GM12878 (cell line): ENCODE data around the gene INSRR. TPM values are rescaled to one million over a fixed set of nuclear protein-coding genes. Genes with fewer than 3 reads are reported as not detected.

ENCODE experiments used
- ATAC-seq: fragments of 200-7000 bp; cut with Tn5 transposase; 3 replicates; pipeline ENCODE4 v1.9.1; 2020; ENCODE audit warnings: mild to moderate bottlenecking, moderate library complexity
- BruUV-seq: library from RNA; stranded (reverse); fragments of 400-500 nt; replicated peaks from 2 replicates; lab custom pipeline; 2021; lab: Mats Ljungman, UMichigan
- CTCF ChIA-PET: fragments of 300-600 bp; sonication (Branson Sonifier 250); formaldehyde crosslinking; extraction: SDS; loops from one replicate; lab custom pipeline; 2021; ENCODE audit warnings: inconsistent platforms; lab: Yijun Ruan, JAX
- POLR2A ChIA-PET: fragments of 350-600 bp; formaldehyde crosslinking; extraction: SDS; loops from one replicate; lab custom pipeline; 2021; ENCODE audit warnings: inconsistent platforms; lab: Charles Lee
- RAD21 ChIA-PET: fragments of 300-600 bp; sonication (Branson Sonifier 250); formaldehyde crosslinking; loops from one replicate; lab custom pipeline; 2023; ENCODE audit warnings: antibody characterized with exemption; ENCODE audit not compliant: unreplicated experiment; lab: Charles Lee
- SMC1A ChIA-PET: fragments of 300-600 bp; sonication (Branson Sonifier 250); formaldehyde crosslinking; loops from one replicate; lab custom pipeline; 2023; ENCODE audit not compliant: unreplicated experiment, uncharacterized antibody; lab: Charles Lee
- DNase-seq: peaks from one replicate; pipeline ENCODE4 v3.0.0-alpha.2; 2011; ENCODE audit warnings: low read depth, low spot score
- FAIRE-seq: peaks from 3 replicates; lab custom pipeline; 2011; peaks lifted over from hg19 to GRCh38; lab: Jason Lieb, UNC
- H2AFZ ChIP-seq: 2 replicates; pipeline ENCODE4 v1.6.0; 2011; ENCODE audit warnings: low read depth, low read length, control low read depth; ENCODE audit not compliant: control insufficient read depth
- H3K27ac ChIP-seq: 2 replicates; pipeline ENCODE4 v1.5.1; 2011; ENCODE audit warnings: control low read depth; ENCODE audit not compliant: control insufficient read depth, insufficient read depth
- H3K27me3 ChIP-seq, 2 experiments: replicated peaks in 1 of 2; 2 replicates each; pipeline versions ENCODE4 v1.6.0 to v1.6.1; 2011; ENCODE audit warnings: low read length in 1 of 2; ENCODE audit not compliant: control insufficient read depth in 2 of 2, insufficient read depth in 2 of 2
- H3K36me3 ChIP-seq, 2 experiments: 2 replicates each; pipeline ENCODE4 v1.5.1; 2011; ENCODE audit warnings: low read length in 1 of 2; ENCODE audit not compliant: control insufficient read depth in 2 of 2, insufficient read depth in 2 of 2
- H3K4me1 ChIP-seq: 2 replicates; pipeline ENCODE4 v1.6.1; 2011; ENCODE audit warnings: mild to moderate bottlenecking, low read length, moderate library complexity, mixed read lengths; ENCODE audit not compliant: control insufficient read depth, insufficient read depth
- H3K4me2 ChIP-seq: 2 replicates; pipeline ENCODE4 v1.6.0; 2011; ENCODE audit warnings: control low read depth; ENCODE audit not compliant: control insufficient read depth, insufficient read depth
- H3K4me3 ChIP-seq: fragments of 200-600 bp; sonication (generic); 2 replicates; pipeline ENCODE4 v1.5.1; 2016
- H3K79me2 ChIP-seq: 2 replicates; pipeline ENCODE4 v1.6.0; 2011; ENCODE audit warnings: low read length; ENCODE audit not compliant: control insufficient read depth, insufficient read depth
- H3K9ac ChIP-seq: 2 replicates; pipeline ENCODE4 v1.8.0; 2011; ENCODE audit warnings: low read length, control low read depth, mixed read lengths; ENCODE audit not compliant: control insufficient read depth, insufficient read depth
- H3K9me3 ChIP-seq: replicated peaks from 3 replicates; pipeline ENCODE4 v1.5.1; 2011; ENCODE audit warnings: mild to moderate bottlenecking, low read length; ENCODE audit not compliant: control insufficient read depth, insufficient read depth
- H4K20me1 ChIP-seq: 2 replicates; pipeline ENCODE4 v1.6.0; 2011; ENCODE audit not compliant: control insufficient read depth, insufficient read depth
- BACH1 ChIP-seq: fragments of 450-650 bp; IDR thresholded peaks from 2 replicates; pipeline ENCODE4 v1.6.1; 2017; ENCODE audit warnings: mild to moderate bottlenecking, borderline replicate concordance
- BCL11A ChIP-seq: IDR thresholded peaks from 2 replicates; pipeline ENCODE4 v1.6.1; 2011; ENCODE audit warnings: low read depth, low read length
- CBX3 ChIP-seq: fragments of 200-600 bp; sonication (generic); IDR thresholded peaks from 2 replicates; pipeline ENCODE4 v1.6.1; 2016; ENCODE audit warnings: low read depth, borderline replicate concordance
- FOXK2 ChIP-seq: fragments of 450-650 bp; IDR thresholded peaks from 2 replicates; pipeline ENCODE4 v1.6.1; 2017; ENCODE audit warnings: mild to moderate bottlenecking, moderate library complexity
- JUNB ChIP-seq: IDR thresholded peaks from 2 replicates; pipeline ENCODE4 v1.6.1; 2016; ENCODE audit warnings: antibody characterized with exemption, mild to moderate bottlenecking
- KAT2A ChIP-seq: conservative IDR thresholded peaks from 2 replicates; pipeline ENCODE4 v1.6.1; 2011; ENCODE audit warnings: low read depth, low read length; ENCODE audit not compliant: control insufficient read depth
- KDM1A ChIP-seq: fragments of 200-600 bp; sonication (generic); IDR thresholded peaks from 2 replicates; pipeline ENCODE4 v1.6.1; 2016; ENCODE audit warnings: borderline replicate concordance
- MTA3 ChIP-seq: IDR thresholded peaks from 2 replicates; pipeline ENCODE4 v1.6.1; 2012; ENCODE audit warnings: low read length, inconsistent platforms, borderline replicate concordance
- SREBF2 ChIP-seq: IDR thresholded peaks from 2 replicates; pipeline ENCODE4 v1.6.1; 2012; ENCODE audit warnings: mild to moderate bottlenecking, low read length
- TBL1XR1 ChIP-seq: IDR thresholded peaks from 2 replicates; pipeline ENCODE4 v1.6.1; 2012; ENCODE audit warnings: low read depth, low read length, improper control_type of control experiment
- WGBS: methylation state at CpG from one replicate; pipeline ENCODE4 v1.1.6; 2016; ENCODE audit warnings: low lambda C conversion rate; ENCODE audit not compliant: insufficient replicate concordance, insufficient coverage; ENCODE audit errors: missing lambda C conversion rate; 5-methylcytosine and 5-hydroxymethylcytosine counted together
- in situ Hi-C: fragments of 300-500 bp; cut with MboI; formaldehyde crosslinking; loops from 9 replicates; pipeline ENCODE4 v1.14.3; 2018; ENCODE audit warnings: mixed read lengths
- intact Hi-C: fragments of 100-400 bp; cut with micrococcal nuclease; formaldehyde crosslinking; loops from one replicate; pipeline ENCODE4 v1.14.2; 2022; ENCODE audit not compliant: unreplicated experiment
- polyA plus RNA-seq, 11 experiments: library from polyadenylated mRNA; depleted of rRNA in 4 of 11; unstranded in 6 of 11; stranded (reverse) in 5 of 11; fragments of >200 nt; fragmentation: Nextera tagmentation in 4 of 11; fragmentation: Illumina TruSeq in 1 of 11; extraction: Ambion mirVana in 4 of 11; extraction: Trizol in 1 of 11; gene quantifications; 1 replicate in 1 of 11; 2 replicates in 10 of 11; pipeline versions ENCODE4 v1.2.1 to v1.2.3, GENCODE V29; 2011 to 2016; ENCODE audit warnings: inconsistent platforms in 2 of 11, missing spikeins in 2 of 11, low read depth in 1 of 11
- total RNA-seq, 4 experiments: library from RNA; depleted of rRNA in 3 of 4; stranded (reverse); fragments of >200 nt in 3 of 4; fragmentation: Illumina TruSeq in 1 of 4; extraction: Trizol in 1 of 4; gene quantifications; 2 replicates each; pipeline versions ENCODE4 v1.2.1 to v1.2.3, GENCODE V29; 2013 to 2021
- TF ChIP-seq, protein P1 (sequence below): fragments of 450-650 bp; IDR thresholded peaks from 2 replicates; pipeline ENCODE4 v1.6.1; 2016; ENCODE audit warnings: mild to moderate bottlenecking
- TF ChIP-seq, protein P2 (sequence below): IDR thresholded peaks from 2 replicates; pipeline ENCODE4 v1.6.1; 2011; ENCODE audit warnings: borderline replicate concordance, low read depth, mild to moderate bottlenecking, moderate library complexity, low read length; ENCODE audit not compliant: insufficient read depth, poor library complexity, severe bottlenecking
- TF ChIP-seq, protein P3 (sequence below): fragments of 450-650 bp; IDR thresholded peaks from 2 replicates; pipeline ENCODE4 v1.6.1; 2016; ENCODE audit warnings: mild to moderate bottlenecking
- TF ChIP-seq, protein P4 (sequence below): fragments of 450-650 bp; IDR thresholded peaks from 2 replicates; pipeline ENCODE4 v1.6.1; 2017; ENCODE audit warnings: mild to moderate bottlenecking
- TF ChIP-seq, protein P5 (sequence below): fragments of 450-650 bp; IDR thresholded peaks from 2 replicates; pipeline ENCODE4 v1.6.1; 2014; ENCODE audit warnings: mild to moderate bottlenecking

INSRR gene
- total and polyA plus RNA-seq, 10 of the 15 experiments (the other 5 are each of a cell fraction or from before 2014, with no cell fraction given): 0.01 TPM; not detected in 9

DNA sequence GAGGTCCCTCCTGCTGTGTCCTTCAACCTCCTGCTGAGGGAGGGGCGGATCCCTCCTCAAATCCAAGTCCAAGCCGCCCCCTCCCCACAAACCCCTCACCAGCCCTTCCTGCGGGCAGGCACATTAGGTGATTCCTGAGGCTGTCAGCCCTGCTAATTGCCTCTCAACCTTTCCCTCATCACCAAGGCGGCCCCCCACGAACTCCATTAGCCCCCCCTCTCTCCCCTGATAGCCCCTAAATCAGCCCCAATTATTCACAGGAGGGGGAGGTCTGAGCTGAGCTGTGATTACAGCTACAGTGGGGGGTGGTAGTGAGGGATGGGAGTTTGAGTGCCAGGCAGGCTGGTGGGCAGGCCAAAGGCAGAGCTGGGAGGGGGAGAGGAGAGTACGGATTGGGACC, 28.8 kb upstream of the INSRR start (continued):
- TF ChIP-seq, protein P1, sequence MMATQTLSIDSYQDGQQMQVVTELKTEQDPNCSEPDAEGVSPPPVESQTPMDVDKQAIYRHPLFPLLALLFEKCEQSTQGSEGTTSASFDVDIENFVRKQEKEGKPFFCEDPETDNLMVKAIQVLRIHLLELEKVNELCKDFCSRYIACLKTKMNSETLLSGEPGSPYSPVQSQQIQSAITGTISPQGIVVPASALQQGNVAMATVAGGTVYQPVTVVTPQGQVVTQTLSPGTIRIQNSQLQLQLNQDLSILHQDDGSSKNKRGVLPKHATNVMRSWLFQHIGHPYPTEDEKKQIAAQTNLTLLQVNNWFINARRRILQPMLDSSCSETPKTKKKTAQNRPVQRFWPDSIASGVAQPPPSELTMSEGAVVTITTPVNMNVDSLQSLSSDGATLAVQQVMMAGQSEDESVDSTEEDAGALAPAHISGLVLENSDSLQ: no peak

DNA sequence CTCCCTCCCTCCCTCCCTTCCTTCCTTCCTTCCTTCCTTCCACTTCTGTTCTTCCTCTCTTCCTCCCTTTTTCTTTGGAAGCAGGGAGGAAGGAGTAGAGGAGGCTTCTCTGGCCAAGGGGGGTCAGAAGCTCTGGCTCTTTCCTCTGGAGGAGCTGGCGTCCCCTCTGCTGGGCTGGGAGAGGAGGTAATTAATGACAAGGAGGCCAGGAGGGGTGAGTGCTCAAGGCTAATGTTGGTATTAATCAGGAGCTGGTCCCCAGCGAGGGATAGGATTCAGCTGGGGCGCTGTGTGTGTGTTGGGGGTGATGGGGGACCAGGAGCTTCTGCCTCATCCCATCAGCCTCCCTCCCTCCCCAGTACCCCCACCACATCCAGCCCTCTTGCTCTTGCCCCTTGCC, 28.4 kb upstream of the INSRR start:
- ChIA-PET RAD21 (interaction anchor here (0.6 to 7.1 kb wide), 4 partner anchors 48 to 166 kb away, joined by 3 to 42 read pairs (median 6); no protein-coding TSS in a partner anchor), SMC1A (interaction anchor here (0.7 to 1.2 kb wide), 2 partner anchors 76 to 86 kb away, joined by 3 to 4 read pairs; no protein-coding TSS in a partner anchor), POLR2A (interaction anchor here (0.5 kb wide), 1 partner anchor 260 kb away, joined by 4 read pairs; no protein-coding TSS in a partner anchor), CTCF (interaction anchor here (0.6 to 5.7 kb wide), 7 partner anchors 27 to 221 kb away, joined by 3 to 90 read pairs (median 3); partner anchors contain the start of gene NTRK1)
- no TSS peak for BruUV-seq
- 0% methylated on average over 3 of the region's 3 CpGs for WGBS
- DNase-seq (no peak), ATAC-seq (no peak), FAIRE-seq (no peak)
- Histone ChIP-seq H3K9me3 (no peaks in the 10 kb centered on the region), H3K4me2 (no peak overlapping the region), H4K20me1 (no peaks in the 10 kb centered on the region), H3K79me2 (no peaks in the 10 kb centered on the region), H3K27me3 (peaks cover 0 to 4% of the 10 kb centered on the region in 2 experiments; a peak in 3 of 4 replicates), H3K9ac (no peak overlapping the region), H2AFZ (no peak overlapping the region), H3K27ac (no peak overlapping the region), H3K4me3 (no peak overlapping the region), H3K4me1 (no peaks in the 10 kb centered on the region), H3K36me3 (no peaks in the 10 kb centered on the region)
- intact Hi-C loops: no loop called here
- in situ Hi-C loops: no loop called here
- TF ChIP-seq SREBF2 (no peak), BACH1 (no peak), MTA3 (no peak), TBL1XR1 (no peak), JUNB (no peak), KDM1A (no peak), BCL11A (no peak), KAT2A (no peak), FOXK2 (no peak), CBX3 (no peak)
- TF ChIP-seq, protein P2, sequence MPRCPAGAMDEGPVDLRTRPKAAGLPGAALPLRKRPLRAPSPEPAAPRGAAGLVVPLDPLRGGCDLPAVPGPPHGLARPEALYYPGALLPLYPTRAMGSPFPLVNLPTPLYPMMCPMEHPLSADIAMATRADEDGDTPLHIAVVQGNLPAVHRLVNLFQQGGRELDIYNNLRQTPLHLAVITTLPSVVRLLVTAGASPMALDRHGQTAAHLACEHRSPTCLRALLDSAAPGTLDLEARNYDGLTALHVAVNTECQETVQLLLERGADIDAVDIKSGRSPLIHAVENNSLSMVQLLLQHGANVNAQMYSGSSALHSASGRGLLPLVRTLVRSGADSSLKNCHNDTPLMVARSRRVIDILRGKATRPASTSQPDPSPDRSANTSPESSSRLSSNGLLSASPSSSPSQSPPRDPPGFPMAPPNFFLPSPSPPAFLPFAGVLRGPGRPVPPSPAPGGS: no peak
- TF ChIP-seq, protein P3, sequence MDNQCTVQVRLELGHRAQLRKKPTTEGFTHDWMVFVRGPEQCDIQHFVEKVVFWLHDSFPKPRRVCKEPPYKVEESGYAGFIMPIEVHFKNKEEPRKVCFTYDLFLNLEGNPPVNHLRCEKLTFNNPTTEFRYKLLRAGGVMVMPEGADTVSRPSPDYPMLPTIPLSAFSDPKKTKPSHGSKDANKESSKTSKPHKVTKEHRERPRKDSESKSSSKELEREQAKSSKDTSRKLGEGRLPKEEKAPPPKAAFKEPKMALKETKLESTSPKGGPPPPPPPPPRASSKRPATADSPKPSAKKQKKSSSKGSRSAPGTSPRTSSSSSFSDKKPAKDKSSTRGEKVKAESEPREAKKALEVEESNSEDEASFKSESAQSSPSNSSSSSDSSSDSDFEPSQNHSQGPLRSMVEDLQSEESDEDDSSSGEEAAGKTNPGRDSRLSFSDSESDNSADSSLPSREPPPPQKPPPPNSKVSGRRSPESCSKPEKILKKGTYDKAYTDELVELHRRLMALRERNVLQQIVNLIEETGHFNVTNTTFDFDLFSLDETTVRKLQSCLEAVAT: no peak
- TF ChIP-seq, protein P4, sequence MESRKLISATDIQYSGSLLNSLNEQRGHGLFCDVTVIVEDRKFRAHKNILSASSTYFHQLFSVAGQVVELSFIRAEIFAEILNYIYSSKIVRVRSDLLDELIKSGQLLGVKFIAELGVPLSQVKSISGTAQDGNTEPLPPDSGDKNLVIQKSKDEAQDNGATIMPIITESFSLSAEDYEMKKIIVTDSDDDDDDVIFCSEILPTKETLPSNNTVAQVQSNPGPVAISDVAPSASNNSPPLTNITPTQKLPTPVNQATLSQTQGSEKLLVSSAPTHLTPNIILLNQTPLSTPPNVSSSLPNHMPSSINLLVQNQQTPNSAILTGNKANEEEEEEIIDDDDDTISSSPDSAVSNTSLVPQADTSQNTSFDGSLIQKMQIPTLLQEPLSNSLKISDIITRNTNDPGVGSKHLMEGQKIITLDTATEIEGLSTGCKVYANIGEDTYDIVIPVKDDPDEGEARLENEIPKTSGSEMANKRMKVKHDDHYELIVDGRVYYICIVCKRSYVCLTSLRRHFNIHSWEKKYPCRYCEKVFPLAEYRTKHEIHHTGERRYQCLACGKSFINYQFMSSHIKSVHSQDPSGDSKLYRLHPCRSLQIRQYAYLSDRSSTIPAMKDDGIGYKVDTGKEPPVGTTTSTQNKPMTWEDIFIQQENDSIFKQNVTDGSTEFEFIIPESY: no peak
- TF ChIP-seq, protein P5, sequence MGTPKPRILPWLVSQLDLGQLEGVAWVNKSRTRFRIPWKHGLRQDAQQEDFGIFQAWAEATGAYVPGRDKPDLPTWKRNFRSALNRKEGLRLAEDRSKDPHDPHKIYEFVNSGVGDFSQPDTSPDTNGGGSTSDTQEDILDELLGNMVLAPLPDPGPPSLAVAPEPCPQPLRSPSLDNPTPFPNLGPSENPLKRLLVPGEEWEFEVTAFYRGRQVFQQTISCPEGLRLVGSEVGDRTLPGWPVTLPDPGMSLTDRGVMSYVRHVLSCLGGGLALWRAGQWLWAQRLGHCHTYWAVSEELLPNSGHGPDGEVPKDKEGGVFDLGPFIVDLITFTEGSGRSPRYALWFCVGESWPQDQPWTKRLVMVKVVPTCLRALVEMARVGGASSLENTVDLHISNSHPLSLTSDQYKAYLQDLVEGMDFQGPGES: no peak
